CD4-positive, alpha-beta T cell treated with Interleukin-4 for 1 hour (primary cell): ENCODE data around the gene TCAIM.

ENCODE experiments used
- DNase-seq, 2 donors: peaks; one replicate each; pipeline ENCODE4 v3.0.0-alpha.2; 2020 to 2022

Gene TCAIM

DNA sequence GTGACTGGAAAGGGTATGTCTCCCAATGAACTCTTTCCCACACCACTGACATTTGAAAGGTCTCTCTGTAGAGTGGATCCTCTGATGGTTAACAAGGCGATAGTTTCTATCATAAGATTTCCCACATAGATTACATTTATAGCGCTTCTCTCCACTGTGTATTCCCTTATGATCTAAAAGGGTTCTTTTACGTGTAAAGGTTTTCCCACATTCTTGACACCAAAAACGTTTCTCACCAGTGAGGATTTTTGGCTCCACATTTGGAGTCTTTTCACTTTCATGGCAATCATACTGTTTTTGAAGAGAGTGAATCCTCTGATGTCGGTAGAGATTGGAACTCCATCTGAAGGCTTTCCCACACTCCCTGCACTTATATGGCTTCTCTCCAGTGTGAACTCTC, 108.4 kb downstream of the TCAIM start:
- DNase-seq = no peak

DNA sequence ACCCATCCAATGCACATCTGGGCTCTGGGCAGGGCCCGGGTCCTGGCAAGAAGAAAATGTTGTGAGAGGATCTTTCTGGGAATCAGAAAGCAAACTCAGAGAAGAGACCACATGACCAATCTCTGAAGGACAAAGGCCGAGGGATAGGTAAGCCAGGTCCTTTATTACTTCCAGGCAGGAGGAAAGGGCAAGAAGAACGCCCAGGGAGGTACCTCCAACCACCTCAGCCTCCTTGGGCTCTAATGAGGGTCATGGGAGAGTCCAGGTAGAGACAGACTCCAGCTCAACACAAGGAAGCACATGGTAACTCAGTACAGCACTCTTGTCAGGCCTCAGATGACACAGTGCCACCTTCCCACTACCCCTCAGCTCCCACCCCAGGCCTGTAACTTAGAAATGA, 112.9 kb downstream of the TCAIM start:
- DNase-seq = no peak

GRCh38 chr3:44454258-44454657, 115.7 kb downstream of the TCAIM start:
- no peak for DNase-seq

- DNase-seq = no peak
Observed at GRCh38 chr3:44455318-44455717, 116.8 kb downstream of the TCAIM start.
